GM06990 (cell line): ENCODE measurements around the gene MED13L.

Experiments used
- DNase-seq: peaks from one replicate; pipeline ENCODE4 v3.0.0-alpha.2; 2011; ENCODE audit not compliant: insufficient read length; ENCODE audit errors: extremely low read depth
- H3K27me3 ChIP-seq: replicated peaks from 2 replicates; pipeline ENCODE4 v1.6.0; 2011; ENCODE audit warnings: low read length; ENCODE audit not compliant: control insufficient read depth, insufficient read depth
- H3K36me3 ChIP-seq: 2 replicates; pipeline ENCODE4 v1.5.1; 2011; ENCODE audit warnings: low read length; ENCODE audit not compliant: control insufficient read depth, insufficient read depth
- H3K4me3 ChIP-seq: replicated peaks from 2 replicates; pipeline ENCODE4 v1.5.1; 2011; ENCODE audit warnings: low read depth, mild to moderate bottlenecking, control low read depth, low read length
- CTCF ChIP-seq: IDR thresholded peaks from 2 replicates; pipeline ENCODE4 v1.5.1; 2011; ENCODE audit warnings: low read length, control low read depth, mild to moderate bottlenecking, inconsistent platforms; ENCODE audit not compliant: insufficient read depth, poor library complexity, severe bottlenecking

Gene MED13L

GRCh38 chr12:116209503-116209902, 68.0 kb downstream of the MED13L start:
- no peak for TF ChIP-seq CTCF
- Histone ChIP-seq H3K36me3 (no peaks in the 10 kb centered on the region), H3K27me3 (no peaks in the 10 kb centered on the region), H3K4me3 (no peak overlapping the region)
- DNase-seq = no peak

GRCh38 chr12:116207274-116207673, 70.2 kb downstream of the MED13L start:
- H3K4me3 ChIP-seq = no peak overlapping the region
- H3K27me3 ChIP-seq = no peaks in the 10 kb centered on the region
- H3K36me3 ChIP-seq = no peaks in the 10 kb centered on the region
- no peak for TF ChIP-seq CTCF
- no peak for DNase-seq

GRCh38 chr12:116206828-116207227, 70.7 kb downstream of the MED13L start:
- Histone ChIP-seq H3K36me3 (no peaks in the 10 kb centered on the region), H3K4me3 (no peak overlapping the region), H3K27me3 (no peaks in the 10 kb centered on the region)
- DNase-seq = no peak
- no peak for TF ChIP-seq CTCF

- no peaks in the 10 kb centered on the region for H3K27me3 ChIP-seq
- no peak for TF ChIP-seq CTCF
- no peak for DNase-seq
- no peaks in the 10 kb centered on the region for H3K36me3 ChIP-seq
- H3K4me3 ChIP-seq = no peak overlapping the region
Observed at GRCh38 chr12:116204785-116205184, 72.7 kb downstream of the MED13L start.

- Histone ChIP-seq H3K4me3 (no peak overlapping the region), H3K36me3 (no peaks in the 10 kb centered on the region), H3K27me3 (no peaks in the 10 kb centered on the region)
- DNase-seq = no peak
- no peak for TF ChIP-seq CTCF
Observed at GRCh38 chr12:116204169-116204568, 73.3 kb downstream of the MED13L start.

GRCh38 chr12:116202940-116203339, 74.6 kb downstream of the MED13L start:
- TF ChIP-seq CTCF = no peak

More at GRCh38 chr12:116202940-116203339, 74.6 kb downstream of the MED13L start:
- Histone ChIP-seq H3K4me3 (no peak overlapping the region), H3K36me3 (no peaks in the 10 kb centered on the region), H3K27me3 (no peaks in the 10 kb centered on the region)
- DNase-seq = no peak
